ENCODE results near the gene SRPK2. TPM values are rescaled to one million over a fixed set of nuclear protein-coding genes. Genes with fewer than 3 reads are reported as not detected.

Gene SRPK2
- total and polyA plus RNA-seq, 2 of the 8 experiments (the other 6 are each of a cell fraction or from before 2014, with no cell fraction given) = 10.0 to 47.1 TPM

DNA sequence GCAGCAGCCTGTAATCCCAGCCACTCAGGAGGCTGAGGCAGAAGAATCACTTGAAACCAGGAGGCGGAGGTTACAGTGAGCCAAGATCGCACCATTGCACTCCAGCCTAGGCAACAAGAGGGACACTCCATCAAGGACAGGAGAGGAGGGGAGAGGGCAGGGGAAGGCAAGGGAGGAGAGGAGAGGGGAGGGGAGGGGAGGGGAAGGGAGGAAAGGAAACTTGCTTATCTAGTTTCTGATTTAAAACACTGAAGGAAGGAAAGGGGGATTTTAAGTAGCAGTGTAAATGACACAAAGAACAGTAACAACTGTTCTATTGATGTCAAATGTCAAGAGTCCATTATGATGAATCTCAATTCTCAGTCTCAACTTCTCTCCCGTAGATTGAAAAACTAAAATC lies 43.7 kb downstream of the SRPK2 start:
- Histone ChIP-seq H2AK5ac (ENCODE audit: low read depth, low read length) (no peak overlapping the region), H4K8ac (ENCODE audit: extremely low read depth, insufficient read depth, low read length) (no peak overlapping the region), H3K14ac (ENCODE audit: insufficient read length) (no peak overlapping the region), H3K27me3 (replicated peaks in 1 of 4; ENCODE audit: control insufficient read depth in 3 of 4, extremely low read depth in 1 of 4, insufficient read depth in 3 of 4, low read length in 3 of 4) (no peaks in the 10 kb centered on the region), H3K23me2 (ENCODE audit: low read depth, low read length) (no peaks in the 10 kb centered on the region), H4K5ac (ENCODE audit: insufficient read length, low read depth, low read length) (no peak overlapping the region), H3K4me3 (ENCODE audit: extremely low read depth in 1 of 4, insufficient read depth in 2 of 4, low read depth in 3 of 4, low read length in 4 of 4) (0 out of 8 replicates have a peak overlapping the region, but pooled peaks of 1 of the 4 experiments have one; percentile 4), H4K20me1 (replicated peaks in 1 of 2; ENCODE audit: control insufficient read depth in 1 of 2, insufficient read depth in 2 of 2, low read length in 2 of 2) (peaks cover 7 to 9% of the 10 kb centered on the region in 2 experiments), H3K56ac (replicated peaks; ENCODE audit: insufficient read length, low read depth, low read length) (no peak overlapping the region), H3K18ac (ENCODE audit: extremely low read depth, low read length) (no peak overlapping the region), H3K23ac (ENCODE audit: insufficient read length) (no peak overlapping the region), H3K4me1 (replicated peaks in 1 of 4; ENCODE audit: control insufficient read depth in 3 of 4, insufficient read depth in 4 of 4, low read length in 3 of 4) (peaks cover 0 to 7% (median 2%) of the 10 kb centered on the region in 4 experiments; a peak in 4 of 7 replicates), H2BK120ac (replicated peaks; ENCODE audit: low read depth, low read length) (no peak overlapping the region), H2BK15ac (ENCODE audit: low read length) (no peak overlapping the region), H2AFZ (ENCODE audit: low read length) (no peak overlapping the region), H2BK12ac (ENCODE audit: low read depth, low read length) (no peak overlapping the region), H3K36me3 (ENCODE audit: control insufficient read depth in 2 of 4, insufficient read depth in 4 of 4, low read length in 3 of 4) (no peaks in the 10 kb centered on the region), H3K79me1 (ENCODE audit: low read depth, low read length) (peaks cover 3% of the 10 kb centered on the region; the same call in 1 of the 2 replicates), H3K9ac (replicated peaks in 1 of 4; ENCODE audit: extremely low read depth in 1 of 4, low read depth in 3 of 4, low read length in 3 of 4) (no peak overlapping the region), H2BK5ac (ENCODE audit: low read depth, low read length) (no peak overlapping the region), H4K91ac (replicated peaks; ENCODE audit: insufficient read length, low read length) (no peak overlapping the region), H3K79me2 (ENCODE audit: control insufficient read depth in 1 of 2, insufficient read depth in 2 of 2, low read length in 2 of 2) (peaks cover 0 to 68% of the 10 kb centered on the region in 2 experiments; a peak in 3 of 4 replicates), H3K4me2 (ENCODE audit: insufficient read depth in 1 of 2, low read depth in 2 of 2, low read length in 2 of 2) (no peak overlapping the region; a peak in 1 of 4 replicates), H3K27ac (ENCODE audit: low read depth, low read length) (no peak overlapping the region), H3K4ac (replicated peaks; ENCODE audit: insufficient read length, low read depth, low read length) (no peak overlapping the region), H2BK20ac (ENCODE audit: low read length) (no peak overlapping the region), H3K9me3 (ENCODE audit: insufficient read depth in 2 of 2, low read depth in 1 of 2, low read length in 1 of 2) (no peaks in the 10 kb centered on the region)
- no peak for FAIRE-seq
- ChIA-PET CTCF (ENCODE audit: partially characterized antibody) (interaction anchor here (1.2 to 1.4 kb wide), 2 partner anchors 21 to 32 kb away, joined by 3 read pairs; no protein-coding TSS in a partner anchor), POLR2A (ENCODE audit: partially characterized antibody) (no interaction called here)
- TF ChIP-seq RNF2 (IDR thresholded peaks at IDR 0.05; ENCODE audit: borderline replicate concordance, low read depth, low read length, missing control alignments, poor library complexity, severe bottlenecking) = no peak
- no peak for TF ChIP-seq RAD21 (IDR thresholded peaks at IDR 0.05 in 1 of 2, conservative IDR thresholded peaks at IDR 0.05 in 1 of 2; ENCODE audit: low read depth in 2 of 2, low read length in 2 of 2)
- TF ChIP-seq POLR2AphosphoS5 (IDR thresholded peaks at IDR 0.05; ENCODE audit: low read depth, low read length) = no peak
- no peak for TF ChIP-seq TAF1 (IDR thresholded peaks at IDR 0.05; ENCODE audit: low read depth, low read length)
- TF ChIP-seq JUN (IDR thresholded peaks at IDR 0.05; ENCODE audit: low read depth, low read length) = no peak
- 98% methylated on average over 3 of the region's 3 CpGs; no CpG with 5 or more reads in 1 of the 2 experiments for WGBS, 2 experiments (ENCODE audit: extremely low coverage in 1 of 2, insufficient coverage in 1 of 2, insufficient read length in 1 of 2, insufficient replicate concordance in 2 of 2, low coverage in 1 of 2, low lambda C conversion rate in 2 of 2, missing lambda C conversion rate in 1 of 2)
- peak in 1 of 2 experiments; percentile 37 for DNase-seq (ENCODE audit: low read depth in 1 of 2, low spot score in 2 of 2)
